Common myeloid progenitor, CD34-positive (primary cell): Measurements from ENCODE around the gene ACTN3.

Experiments used
- CTCF ChIA-PET: fragments of 350-600 bp; sonication (Branson Sonifier 250); formaldehyde crosslinking; loops from one replicate; lab custom pipeline; 2021; ENCODE audit warnings: antibody characterized with exemption; lab: Charles Lee
- POLR2A ChIA-PET: fragments of 350-600 bp; sonication (Branson Sonifier 250); formaldehyde crosslinking; loops from one replicate; lab custom pipeline; 2021; ENCODE audit warnings: antibody characterized with exemption; lab: Charles Lee
- DNase-seq, 3 donors: peaks; one replicate each; pipeline versions ENCODE4 v3.0.0 to v3.0.0-alpha.2; 2013
- H3K27ac ChIP-seq, 2 experiments: 1 replicate in 1 of 2; 2 replicates in 1 of 2; pipeline ENCODE4 v1.7.0; 2013; ENCODE audit warnings: inconsistent platforms in 2 of 2, low read length in 2 of 2, mild to moderate bottlenecking in 2 of 2, low read depth in 1 of 2, moderate library complexity in 1 of 2; ENCODE audit not compliant: severe bottlenecking in 2 of 2, insufficient read depth in 1 of 2, poor library complexity in 1 of 2
- H3K27me3 ChIP-seq, 5 experiments: replicated peaks in 2 of 5; 1 replicate in 3 of 5; 2 replicates in 2 of 5; pipeline versions ENCODE4 v1.6.1 to v1.7.0; 2013; ENCODE audit warnings: low read length in 4 of 5, mild to moderate bottlenecking in 2 of 5, moderate library complexity in 2 of 5, inconsistent platforms in 1 of 5; ENCODE audit not compliant: insufficient read depth in 5 of 5, control insufficient read depth in 4 of 5
- H3K36me3 ChIP-seq, 4 experiments: 1 replicate in 2 of 4; 2 replicates in 2 of 4; pipeline versions ENCODE4 v1.6.1 to v1.7.0; 2013; ENCODE audit warnings: low read length in 3 of 4, control low read depth in 1 of 4, mild to moderate bottlenecking in 1 of 4; ENCODE audit not compliant: control insufficient read depth in 4 of 4, insufficient read depth in 4 of 4
- H3K4me1 ChIP-seq, 4 experiments: 1 replicate in 3 of 4; 2 replicates in 1 of 4; pipeline versions ENCODE4 v1.6.1 to v1.7.1; 2013; ENCODE audit warnings: low read length in 3 of 4, mild to moderate bottlenecking in 3 of 4, control low read depth in 1 of 4, inconsistent platforms in 1 of 4, moderate library complexity in 1 of 4; ENCODE audit not compliant: control insufficient read depth in 4 of 4, insufficient read depth in 4 of 4; ENCODE audit errors: control extremely low read depth in 1 of 4
- H3K4me3 ChIP-seq, 7 experiments: 1 replicate in 4 of 7; 2 replicates in 3 of 7; pipeline versions ENCODE4 v1.5.1 to v1.7.0; 2013; ENCODE audit warnings: mild to moderate bottlenecking in 7 of 7, low read length in 6 of 7, moderate library complexity in 6 of 7, inconsistent platforms in 2 of 7, low read depth in 2 of 7, control low read depth in 1 of 7; ENCODE audit not compliant: insufficient read depth in 4 of 7, control insufficient read depth in 1 of 7; ENCODE audit errors: extremely low read depth in 1 of 7
- H3K9me3 ChIP-seq, 5 experiments: 1 replicate in 4 of 5; 2 replicates in 1 of 5; pipeline versions ENCODE4 v1.6.1 to v1.7.1; 2013; ENCODE audit warnings: low read length in 4 of 5, mild to moderate bottlenecking in 2 of 5, inconsistent platforms in 1 of 5, low read depth in 1 of 5, moderate library complexity in 1 of 5; ENCODE audit not compliant: control insufficient read depth in 4 of 5, insufficient read depth in 2 of 5; ENCODE audit errors: control extremely low read depth in 1 of 5
- WGBS: methylation state at CpG from one replicate; pipeline ENCODE4 v1.1.5; 2013; ENCODE audit not compliant: insufficient coverage; 5-methylcytosine and 5-hydroxymethylcytosine counted together

ACTN3 gene

DNA sequence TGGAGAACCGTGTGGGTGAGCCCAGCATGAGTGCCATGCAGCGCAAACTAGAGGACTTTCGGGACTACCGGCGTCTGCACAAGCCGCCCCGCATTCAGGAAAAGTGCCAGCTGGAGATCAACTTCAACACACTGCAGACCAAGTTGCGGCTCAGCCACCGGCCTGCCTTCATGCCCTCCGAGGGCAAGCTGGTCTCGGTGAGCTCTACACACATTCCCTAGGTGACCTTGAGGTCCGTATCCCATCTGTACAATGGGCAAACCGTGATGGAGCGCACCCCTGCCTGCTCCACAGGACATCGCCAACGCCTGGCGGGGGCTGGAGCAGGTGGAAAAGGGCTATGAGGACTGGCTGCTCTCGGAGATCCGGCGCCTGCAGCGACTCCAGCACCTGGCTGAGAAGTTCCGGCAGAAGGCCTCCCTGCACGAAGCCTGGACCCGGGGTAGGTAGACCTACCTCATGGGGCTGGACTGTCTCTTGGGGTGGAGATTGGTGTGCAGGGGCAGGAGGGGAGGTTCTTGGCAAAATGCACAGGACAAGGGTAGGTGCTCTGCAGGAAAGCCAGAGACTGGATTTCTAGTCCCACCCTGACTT, 11.1 kb downstream of the ACTN3 start:
- Histone ChIP-seq H3K27me3 (peaks cover 0 to 18% (median 9%) of the 10 kb centered on the region in 5 experiments), H3K4me1 (peaks cover 0 to 4% (median 2%) of the 10 kb centered on the region in 4 experiments), H3K9me3 (no peaks in the 10 kb centered on the region), H3K27ac (no peak overlapping the region), H3K36me3 (peaks cover 0 to 4% (median 1%) of the 10 kb centered on the region in 4 experiments), H3K4me3 (no peak overlapping the region)
- ChIA-PET CTCF (no interaction called here), POLR2A (no interaction called here)
- no peak for DNase-seq
- 91% methylated on average over 15 of the region's 24 CpGs for WGBS

- DNase-seq, result peak; percentile 43 to 71 (median 64)
- Histone ChIP-seq H3K27me3 (peaks cover 0 to 18% (median 9%) of the 10 kb centered on the region in 5 experiments), H3K4me1 (peaks cover 0 to 4% (median 2%) of the 10 kb centered on the region in 4 experiments), H3K4me3 (peak overlapping the region in 1 of 7 experiments; percentile 16), H3K27ac (no peak overlapping the region), H3K36me3 (peaks cover 0 to 8% (median 2%) of the 10 kb centered on the region in 4 experiments), H3K9me3 (no peaks in the 10 kb centered on the region)
- 17% methylated on average over 32 of the region's 50 CpGs for WGBS
- CTCF ChIA-PET, result interaction anchor here (0.8 to 1.8 kb wide), 3 partner anchors 8 to 14 kb away, joined by 3 to 5 read pairs (median 4); partner anchors contain the start of genes CTSF and ZDHHC24
- POLR2A ChIA-PET, result interaction anchor here (0.5 kb wide), 1 partner anchor 19 kb away, joined by 3 read pairs; no protein-coding TSS in a partner anchor
These were observed 12.6 kb downstream of the ACTN3 start for GRCh38 chr11:66559142-66559865.

- CTCF ChIA-PET, result interaction anchor here (1.6 to 1.8 kb wide), 2 partner anchors 9 to 14 kb away, joined by 4 to 5 read pairs; partner anchors contain the start of genes CTSF and ZDHHC24
These were observed 13.4 kb downstream of the ACTN3 start for GRCh38 chr11:66559866-66560676.

GRCh38 chr11:66561178-66561974, 14.7 kb downstream of the ACTN3 start:
- H3K27me3 ChIP-seq, result peaks cover 0 to 18% (median 6%) of the 10 kb centered on the region in 5 experiments
- H3K4me3 ChIP-seq, result no peak overlapping the region
- WGBS, result 95% methylated on average over 13 of the region's 14 CpGs
- H3K4me1 ChIP-seq, result peaks cover 0 to 4% (median 2%) of the 10 kb centered on the region in 4 experiments
- peaks cover 0 to 20% (median 5%) of the 10 kb centered on the region in 4 experiments for H3K36me3 ChIP-seq
- no peaks in the 10 kb centered on the region for H3K9me3 ChIP-seq
- CTCF ChIA-PET, result interaction anchor here (0.8 to 1.7 kb wide), 3 partner anchors 11 to 117 kb away, joined by 3 to 5 read pairs (median 4); partner anchors contain the start of gene ZDHHC24
- no peak for DNase-seq
- POLR2A ChIA-PET, result no interaction called here
- H3K27ac ChIP-seq, result no peak overlapping the region

More at GRCh38 chr11:66559866-66560676, 13.4 kb downstream of the ACTN3 start:
- Histone ChIP-seq H3K36me3 (peaks cover 0 to 12% (median 2%) of the 10 kb centered on the region in 4 experiments), H3K4me1 (peaks cover 0 to 4% (median 2%) of the 10 kb centered on the region in 4 experiments), H3K4me3 (no peak overlapping the region), H3K9me3 (no peaks in the 10 kb centered on the region), H3K27ac (no peak overlapping the region), H3K27me3 (peaks cover 0 to 18% (median 9%) of the 10 kb centered on the region in 5 experiments)
- WGBS, result 91% methylated on average over 20 of the region's 27 CpGs
- POLR2A ChIA-PET, result interaction anchor here (0.5 to 0.9 kb wide), 2 partner anchors 12 to 18 kb away, joined by 3 read pairs; no protein-coding TSS in a partner anchor
- DNase-seq, result no peak

- DNase-seq, result no peak
- CTCF ChIA-PET, result interaction anchor here (1.7 to 2.1 kb wide), 2 partner anchors 16 kb away, joined by 4 to 11 read pairs; partner anchors contain the start of gene ZDHHC24
- 94% methylated on average over 8 of the region's 9 CpGs for WGBS
- H3K9me3 ChIP-seq, result no peaks in the 10 kb centered on the region
- POLR2A ChIA-PET, result interaction anchor here (0.7 kb wide), 1 partner anchor 42 kb away, joined by 4 read pairs; no protein-coding TSS in a partner anchor
- peaks cover 0 to 4% (median 2%) of the 10 kb centered on the region in 4 experiments for H3K4me1 ChIP-seq
- no peak overlapping the region for H3K4me3 ChIP-seq
- H3K27ac ChIP-seq, result no peak overlapping the region
- peaks cover 0 to 20% (median 5%) of the 10 kb centered on the region in 4 experiments for H3K36me3 ChIP-seq
- peaks cover 0 to 18% (median 6%) of the 10 kb centered on the region in 5 experiments for H3K27me3 ChIP-seq
These were observed 15.2 kb downstream of the ACTN3 start for GRCh38 chr11:66561975-66562248.

DNA sequence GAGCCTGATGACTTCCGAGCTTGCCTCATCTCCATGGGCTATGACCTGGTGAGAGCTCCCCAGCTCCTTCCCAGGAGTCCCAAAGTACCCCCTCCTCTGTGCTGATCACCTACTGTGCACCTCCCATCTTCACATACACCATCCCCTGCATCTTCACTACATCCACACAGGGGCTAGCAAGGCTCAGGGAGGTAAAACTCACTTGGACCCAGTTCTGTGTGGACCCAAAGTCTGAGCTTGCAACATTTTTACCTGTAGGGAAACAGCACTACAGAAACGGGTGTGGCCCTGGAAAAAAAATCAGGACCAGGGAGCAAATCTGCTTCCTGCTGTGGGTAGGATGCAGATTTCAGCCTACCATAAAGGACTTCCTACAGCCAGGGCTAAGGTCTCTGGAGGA, 15.6 kb downstream of the ACTN3 start:
- Histone ChIP-seq H3K36me3 (peaks cover 0 to 20% (median 5%) of the 10 kb centered on the region in 4 experiments), H3K9me3 (no peaks in the 10 kb centered on the region), H3K27me3 (peaks cover 0 to 18% (median 6%) of the 10 kb centered on the region in 5 experiments), H3K27ac (no peak overlapping the region), H3K4me1 (peaks cover 0 to 4% (median 2%) of the 10 kb centered on the region in 4 experiments), H3K4me3 (no peak overlapping the region)
- DNase-seq, result no peak
- ChIA-PET CTCF (interaction anchor here (1.4 to 2.1 kb wide), 3 partner anchors 10 to 16 kb away, joined by 4 to 11 read pairs (median 4); partner anchors contain the start of gene ZDHHC24), POLR2A (interaction anchor here (0.7 kb wide), 1 partner anchor 42 kb away, joined by 4 read pairs; no protein-coding TSS in a partner anchor)
- 93% methylated on average over 1 of the region's 2 CpGs for WGBS
